Endodermal cell (in vitro differentiated cells): ENCODE results near the gene DSE. TPM values are rescaled to one million over a fixed set of nuclear protein-coding genes. Genes with fewer than 3 reads are reported as not detected.

Experiments used
- DNase-seq: peaks from one replicate; pipeline ENCODE4 v3.0.0-alpha.2; 2017
- H3K27ac ChIP-seq: 2 replicates; pipeline ENCODE4 v1.5.1; 2013; ENCODE audit warnings: mild to moderate bottlenecking, low read depth, low read length, moderate library complexity
- H3K27me3 ChIP-seq: 2 replicates; pipeline ENCODE4 v1.6.1; 2013; ENCODE audit warnings: mild to moderate bottlenecking, low read length, moderate library complexity; ENCODE audit not compliant: insufficient read depth, control insufficient read depth, poor library complexity, severe bottlenecking
- H3K36me3 ChIP-seq: 2 replicates; pipeline ENCODE4 v1.7.0; 2013; ENCODE audit warnings: mild to moderate bottlenecking, low read length, moderate library complexity; ENCODE audit not compliant: control insufficient read depth, insufficient read depth
- H3K4me1 ChIP-seq: one replicate; pipeline ENCODE4 v1.7.0; 2013; ENCODE audit warnings: low read length; ENCODE audit not compliant: control insufficient read depth, insufficient read depth
- H3K4me3 ChIP-seq: 2 replicates; pipeline ENCODE4 v1.5.1; 2013; ENCODE audit warnings: mild to moderate bottlenecking, low read length, moderate library complexity
- H3K9ac ChIP-seq: 2 replicates; pipeline ENCODE4 v1.6.1; 2013; ENCODE audit warnings: mild to moderate bottlenecking, low read length, moderate library complexity; ENCODE audit not compliant: poor library complexity, severe bottlenecking; ENCODE audit errors: extremely low read depth
- H3K9me3 ChIP-seq: 2 replicates; pipeline ENCODE4 v1.6.1; 2013; ENCODE audit warnings: mild to moderate bottlenecking, low read length, moderate library complexity; ENCODE audit not compliant: control insufficient read depth
- H3K27ac Mint-ChIP-seq: 2 replicates; pipeline ENCODE4 v1.8.0; 2020; ENCODE audit warnings: mixed read lengths
- H3K27me3 Mint-ChIP-seq: 2 replicates; pipeline ENCODE4 v1.8.0; 2021; ENCODE audit warnings: mild to moderate bottlenecking, mixed read lengths; ENCODE audit not compliant: insufficient read depth
- H3K36me3 Mint-ChIP-seq: 2 replicates; pipeline ENCODE4 v1.8.0; 2020; ENCODE audit warnings: low read depth, mixed read lengths
- H3K4me1 Mint-ChIP-seq: 2 replicates; pipeline ENCODE4 v1.8.0; 2020; ENCODE audit warnings: mixed read lengths
- H3K4me3 Mint-ChIP-seq: 2 replicates; pipeline ENCODE4 v1.8.0; 2020; ENCODE audit warnings: mild to moderate bottlenecking, moderate library complexity, mixed read lengths
- H3K9me3 Mint-ChIP-seq: 2 replicates; pipeline ENCODE4 v1.8.0; 2020; ENCODE audit warnings: mild to moderate bottlenecking, mixed read lengths
- WGBS, 2 experiments: methylation state at CpG; one replicate each; pipeline versions ENCODE4 v1.1.5 to v1.1.7; 2013; ENCODE audit warnings: missing lambda C conversion rate in 2 of 2, mixed read lengths in 1 of 2; ENCODE audit not compliant: insufficient coverage in 1 of 2, insufficient read length in 1 of 2; 5-methylcytosine and 5-hydroxymethylcytosine counted together
- total RNA-seq, 2 donors: library from RNA; stranded (reverse); fragmentation: NEBNext Ultra II Directional in 1 of 2; extraction: Animal tissue kit (Norgen Biotek cat#: 25700) in 1 of 2; gene quantifications; 2 replicates in 1 of 2; 3 replicates in 1 of 2; pipeline ENCODE4 v1.2.1, GENCODE V29; 2021
- TF ChIP-seq, protein P1 (sequence below): fragments of 200-600 bp; sonication (generic); conservative IDR thresholded peaks from 2 replicates; pipeline ENCODE4 v1.5.0; 2021; ENCODE audit warnings: antibody characterized with exemption, mild to moderate bottlenecking

Gene DSE
- total RNA-seq, 2 donors from 2014 or later: 42.3 to 44.3 TPM

DNA sequence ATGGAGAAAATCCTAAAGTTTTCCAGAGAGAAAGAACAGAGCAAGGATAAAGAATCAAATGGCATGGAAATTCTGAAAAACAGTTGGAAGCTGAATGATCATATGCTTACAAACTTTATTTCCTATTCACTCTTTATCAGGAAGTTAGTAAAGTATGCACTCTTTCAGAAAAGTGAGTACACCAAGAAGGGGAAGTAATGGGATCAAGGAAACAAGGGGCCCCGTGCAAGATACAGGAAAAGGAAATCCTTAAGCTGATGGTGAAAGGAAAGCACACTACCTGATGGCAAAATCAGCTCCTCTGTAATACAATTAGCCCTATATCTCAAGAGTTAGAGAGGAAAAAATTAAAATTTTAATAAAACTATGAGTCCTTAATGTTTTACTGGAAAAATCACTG lies 104.4 kb downstream of the DSE start:
- no peak for DNase-seq
- Mint-ChIP-seq H3K9me3 (no peaks in the 10 kb centered on the region), H3K27ac (no peak overlapping the region), H3K4me3 (no peak overlapping the region), H3K27me3 (no peaks in the 10 kb centered on the region), H3K4me1 (no peaks in the 10 kb centered on the region), H3K36me3 (no peaks in the 10 kb centered on the region)
- Histone ChIP-seq H3K36me3 (no peaks in the 10 kb centered on the region), H3K27ac (no peak overlapping the region), H3K9ac (no peak overlapping the region), H3K4me3 (no peak overlapping the region), H3K4me1 (no peaks in the 10 kb centered on the region), H3K9me3 (no peaks in the 10 kb centered on the region), H3K27me3 (no peaks in the 10 kb centered on the region)
- 95 to 100% methylated on average over 1 of the region's 1 CpG for WGBS, 2 experiments
- TF ChIP-seq, protein P1, sequence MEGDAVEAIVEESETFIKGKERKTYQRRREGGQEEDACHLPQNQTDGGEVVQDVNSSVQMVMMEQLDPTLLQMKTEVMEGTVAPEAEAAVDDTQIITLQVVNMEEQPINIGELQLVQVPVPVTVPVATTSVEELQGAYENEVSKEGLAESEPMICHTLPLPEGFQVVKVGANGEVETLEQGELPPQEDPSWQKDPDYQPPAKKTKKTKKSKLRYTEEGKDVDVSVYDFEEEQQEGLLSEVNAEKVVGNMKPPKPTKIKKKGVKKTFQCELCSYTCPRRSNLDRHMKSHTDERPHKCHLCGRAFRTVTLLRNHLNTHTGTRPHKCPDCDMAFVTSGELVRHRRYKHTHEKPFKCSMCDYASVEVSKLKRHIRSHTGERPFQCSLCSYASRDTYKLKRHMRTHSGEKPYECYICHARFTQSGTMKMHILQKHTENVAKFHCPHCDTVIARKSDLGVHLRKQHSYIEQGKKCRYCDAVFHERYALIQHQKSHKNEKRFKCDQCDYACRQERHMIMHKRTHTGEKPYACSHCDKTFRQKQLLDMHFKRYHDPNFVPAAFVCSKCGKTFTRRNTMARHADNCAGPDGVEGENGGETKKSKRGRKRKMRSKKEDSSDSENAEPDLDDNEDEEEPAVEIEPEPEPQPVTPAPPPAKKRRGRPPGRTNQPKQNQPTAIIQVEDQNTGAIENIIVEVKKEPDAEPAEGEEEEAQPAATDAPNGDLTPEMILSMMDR: no peak

GRCh38 chr6:116476002-116476678 lies 105.4 kb downstream of the DSE start:
- no peaks in the 10 kb centered on the region for H3K9me3 Mint-ChIP-seq
- 93 to 100% methylated on average over 2 to 5 of the region's 5 CpGs for WGBS, 2 experiments

GRCh38 chr6:116482780-116483179 lies 112.0 kb downstream of the DSE start:
- Histone ChIP-seq H3K9me3 (no peaks in the 10 kb centered on the region), H3K36me3 (no peaks in the 10 kb centered on the region), H3K9ac (no peak overlapping the region), H3K4me1 (peaks cover 4% of the 10 kb centered on the region), H3K27ac (no peak overlapping the region), H3K27me3 (no peaks in the 10 kb centered on the region), H3K4me3 (no peak overlapping the region)
- WGBS, 2 experiments: 92 to 93% methylated on average over 1 of the region's 1 CpG
- H3K36me3 Mint-ChIP-seq: no peaks in the 10 kb centered on the region
- DNase-seq: no peak
- peaks cover 5% of the 10 kb centered on the region for H3K27me3 Mint-ChIP-seq
- peaks cover 4% of the 10 kb centered on the region for H3K4me1 Mint-ChIP-seq
- H3K4me3 Mint-ChIP-seq: no peak overlapping the region
- TF ChIP-seq, protein P1: no peak
- H3K27ac Mint-ChIP-seq: no peak overlapping the region
- no peaks in the 10 kb centered on the region for H3K9me3 Mint-ChIP-seq

More at GRCh38 chr6:116476002-116476678, 105.4 kb downstream of the DSE start:
- H3K4me3 ChIP-seq: no peak overlapping the region
- H3K27me3 Mint-ChIP-seq: no peaks in the 10 kb centered on the region
- H3K9me3 ChIP-seq: no peaks in the 10 kb centered on the region
- no peak overlapping the region for H3K27ac Mint-ChIP-seq
- TF ChIP-seq, protein P1: no peak
- H3K4me3 Mint-ChIP-seq: no peak overlapping the region
- DNase-seq: no peak
- no peak overlapping the region for H3K27ac ChIP-seq
- no peaks in the 10 kb centered on the region for H3K36me3 ChIP-seq
- H3K36me3 Mint-ChIP-seq: no peaks in the 10 kb centered on the region
- no peaks in the 10 kb centered on the region for H3K27me3 ChIP-seq
- H3K9ac ChIP-seq: no peak overlapping the region
- H3K4me1 ChIP-seq: no peaks in the 10 kb centered on the region
- no peaks in the 10 kb centered on the region for H3K4me1 Mint-ChIP-seq
